GM19463 (cell line): ENCODE results near the gene SYK.
"Not testable (repeated sequence)": the region's sequence is repeated elsewhere in the genome, so short reads cannot be mapped to it uniquely, and the experiment has no call there.

Experiments used
- ATAC-seq: cut with Tn5 transposase; IDR thresholded peaks from one replicate; pipeline ENCODE4 v1.9.1; 2021; ENCODE audit warnings: mild to moderate bottlenecking, moderate library complexity; ENCODE audit not compliant: unreplicated experiment

The SYK gene

GRCh38 chr9:90801241-90801972 is at the start of gene SYK:
Gene SYK (plus strand): TSS chr9:90801819. CDS start chr9:90843899, 42,080 bp downstream.
- ATAC-seq: peak; percentile 52

GRCh38 chr9:90755514-90756371 is 45.9 kb upstream of the SYK start:
- not testable (repeated sequence) for ATAC-seq

- ATAC-seq: not testable (repeated sequence)
Observed at GRCh38 chr9:90760577-90760976, 41.0 kb upstream of the SYK start.

GRCh38 chr9:90766731-90767130 is 34.9 kb upstream of the SYK start:
- no peak for ATAC-seq

GRCh38 chr9:90767523-90768100 is 34.0 kb upstream of the SYK start:
- no peak for ATAC-seq

GRCh38 chr9:90770182-90770738 is 31.4 kb upstream of the SYK start:
- ATAC-seq: peak; percentile 42

- ATAC-seq: no peak
Observed at GRCh38 chr9:90770927-90771326, 30.7 kb upstream of the SYK start.

GRCh38 chr9:90772386-90772785 is 29.2 kb upstream of the SYK start:
- ATAC-seq: no peak

- ATAC-seq: no peak
Observed at GRCh38 chr9:90773617-90774016, 28.0 kb upstream of the SYK start.

GRCh38 chr9:90774071-90774470 is 27.5 kb upstream of the SYK start:
- ATAC-seq: no peak

- peak; percentile 84 for ATAC-seq
Observed at GRCh38 chr9:90774682-90775081, 26.9 kb upstream of the SYK start.

GRCh38 chr9:90775657-90776056 is 26.0 kb upstream of the SYK start:
- ATAC-seq: no peak

- ATAC-seq: no peak
Observed at GRCh38 chr9:90778746-90779145, 22.9 kb upstream of the SYK start.

- ATAC-seq: no peak
Observed at GRCh38 chr9:90783552-90783951, 18.1 kb upstream of the SYK start.

GRCh38 chr9:90783964-90784363 is 17.7 kb upstream of the SYK start:
- ATAC-seq: no peak

GRCh38 chr9:90787771-90788460 is 13.7 kb upstream of the SYK start:
- no peak for ATAC-seq

- not testable (repeated sequence) for ATAC-seq
Observed at GRCh38 chr9:90788527-90788926, 13.1 kb upstream of the SYK start.

GRCh38 chr9:90789408-90789807 is 12.2 kb upstream of the SYK start:
- ATAC-seq: no peak

GRCh38 chr9:90789862-90790261 is 11.8 kb upstream of the SYK start:
- no peak for ATAC-seq

- ATAC-seq: not testable (repeated sequence)
Observed at GRCh38 chr9:90793024-90793423, 8.6 kb upstream of the SYK start.

GRCh38 chr9:90793729-90794128 is 7.9 kb upstream of the SYK start:
- ATAC-seq: no peak
